Germinal center (tissue), 1 donor: ENCODE results near the gene NGEF.

Experiments used
- DNase-seq: peaks from one replicate; pipeline ENCODE4 v3.0.0; 2012; ENCODE audit warnings: mixed read lengths, low spot score

Gene NGEF

GRCh38 chr2:232884001-232884421, 129.0 kb downstream of the NGEF start:
- DNase-seq: no peak

- no peak for DNase-seq
Measured at GRCh38 chr2:232883116-232883721, 129.8 kb downstream of the NGEF start.

GRCh38 chr2:232882505-232883115, 130.4 kb downstream of the NGEF start:
- DNase-seq: no peak

GRCh38 chr2:232882085-232882484, 131.0 kb downstream of the NGEF start:
- no peak for DNase-seq

- DNase-seq: no peak
Measured at GRCh38 chr2:232880764-232881351, 132.2 kb downstream of the NGEF start.

GRCh38 chr2:232879618-232880494, 133.2 kb downstream of the NGEF start:
- DNase-seq: no peak

GRCh38 chr2:232878855-232879617, 134.0 kb downstream of the NGEF start:
- DNase-seq: no peak

GRCh38 chr2:232877940-232878511, 135.0 kb downstream of the NGEF start:
- DNase-seq: no peak

GRCh38 chr2:232876978-232877441, 136.0 kb downstream of the NGEF start:
- no peak for DNase-seq

- peak; percentile 70 for DNase-seq
Measured at GRCh38 chr2:232876161-232876977, 136.7 kb downstream of the NGEF start.

GRCh38 chr2:232875256-232876121, 137.6 kb downstream of the NGEF start:
- peak; percentile 17 for DNase-seq

- no peak for DNase-seq
Measured at GRCh38 chr2:232874677-232875223, 138.3 kb downstream of the NGEF start.

GRCh38 chr2:232873909-232874641, 139.0 kb downstream of the NGEF start:
- DNase-seq: no peak

- DNase-seq: no peak
Measured at GRCh38 chr2:232873292-232873908, 139.7 kb downstream of the NGEF start.

GRCh38 chr2:232872826-232873225, 140.2 kb downstream of the NGEF start:
- DNase-seq: no peak

- no peak for DNase-seq
Measured at GRCh38 chr2:232871835-232872736, 141.0 kb downstream of the NGEF start.

- DNase-seq: no peak
Measured at GRCh38 chr2:232871418-232871834, 141.6 kb downstream of the NGEF start.
